Mucosa of descending colon (tissue), 3 donors: ENCODE measurements around the gene SNX15. TPM values are rescaled to one million over a fixed set of nuclear protein-coding genes. Genes with fewer than 3 reads are reported as not detected.

Experiments used
- ATAC-seq: fragments of 200-7000 bp; cut with Tn5 transposase; one replicate; pipeline ENCODE4 v1.9.1; 2020; ENCODE audit warnings: mild to moderate bottlenecking, moderate library complexity
- DNase-seq, 3 donors: peaks; one replicate each; pipeline ENCODE4 v3.0.0-alpha.2; 2020
- H3K36me3 ChIP-seq: fragments of 200-600 bp; one replicate; pipeline ENCODE4 v1.8.0; 2021; ENCODE audit warnings: low read depth, mild to moderate bottlenecking
- H3K4me1 ChIP-seq: fragments of 200-600 bp; one replicate; pipeline ENCODE4 v1.8.0; 2021; ENCODE audit warnings: low read depth, mild to moderate bottlenecking
- H3K4me3 ChIP-seq: fragments of 200-600 bp; one replicate; pipeline ENCODE4 v1.8.0; 2021; ENCODE audit warnings: mild to moderate bottlenecking
- H3K9me3 ChIP-seq: fragments of 200-600 bp; one replicate; pipeline ENCODE4 v1.8.0; 2021; ENCODE audit warnings: mild to moderate bottlenecking
- CTCF ChIP-seq: fragments of 200-600 bp; IDR thresholded peaks from one replicate; pipeline ENCODE4 v1.8.0; 2022; ENCODE audit warnings: antibody characterized with exemption, mild to moderate bottlenecking
- intact Hi-C, 2 donors: fragments of 100-400 bp; cut with DNase I in 1 of 2; cut with micrococcal nuclease in 1 of 2; formaldehyde crosslinking; loops; one replicate each; pipeline versions ENCODE4 v1.11.0 to v1.11.1; 2022; cut with DNase I, micrococcal nuclease
- total RNA-seq, 3 donors: library from RNA; stranded (reverse); fragmentation: NEBNext Ultra II Directional in 2 of 3; extraction: Animal tissue kit (Norgen Biotek cat#: 25700) in 2 of 3; gene quantifications; one replicate each; pipeline versions ENCODE4 v1.2.1 to v1.2.4, GENCODE V29; 2021 to 2023
- donor health status: DM: no; HTN: no; CAD: no; lungs with moderate emphysema.
- donor health status: DM: no; HTN: no; CAD: no.
- donor health status: DM: no; HTN: yes; CAD: no.

The SNX15 gene
- total RNA-seq, 3 donors from 2014 or later = 28.5 to 46.6 (median 42.8) TPM

- intact Hi-C loops = no loop called here
- Histone ChIP-seq H3K9me3 (no peaks in the 10 kb centered on the region), H3K4me1 (peaks cover 9% of the 10 kb centered on the region), H3K4me3 (no peak overlapping the region), H3K36me3 (no peaks in the 10 kb centered on the region)
- ATAC-seq = no peak
- DNase-seq = no peak
- TF ChIP-seq CTCF = no peak
Observed at GRCh38 chr11:65058012-65058411, 30.8 kb downstream of the SNX15 start.

- Histone ChIP-seq H3K4me1 (peaks cover 9% of the 10 kb centered on the region), H3K4me3 (no peak within 1 kb of the TSS), H3K9me3 (no peaks in the 10 kb centered on the region), H3K36me3 (no peaks in the 10 kb centered on the region)
- peak; percentile 65 for ATAC-seq
- no peak for TF ChIP-seq CTCF
- peak in 2 of 3 donors; percentile 61 to 66 for DNase-seq
- intact Hi-C loops = no loop called here
Observed at GRCh38 chr11:65058419-65059054, 31.3 kb downstream of the SNX15 start, which contains the start of gene NAALADL1. Gene NAALADL1 (minus strand): TSS chr11:65058553. CDS start chr11:65058521, 32 bp downstream.

GRCh38 chr11:65059523-65059922 is 32.3 kb downstream of the SNX15 start:
- H3K4me1 ChIP-seq = peaks cover 9% of the 10 kb centered on the region
- intact Hi-C loops = no loop called here
- TF ChIP-seq CTCF = no peak
- H3K36me3 ChIP-seq = no peaks in the 10 kb centered on the region
- no peaks in the 10 kb centered on the region for H3K9me3 ChIP-seq
- DNase-seq = no peak
- H3K4me3 ChIP-seq = no peak overlapping the region
- ATAC-seq = no peak

- no peak overlapping the region for H3K4me3 ChIP-seq
- intact Hi-C loops = no loop called here
- DNase-seq = peak in 1 of 3 donors; percentile 40
- TF ChIP-seq CTCF = no peak
- peaks cover 9% of the 10 kb centered on the region for H3K4me1 ChIP-seq
- no peaks in the 10 kb centered on the region for H3K9me3 ChIP-seq
- peak; percentile 78 for ATAC-seq
- H3K36me3 ChIP-seq = no peaks in the 10 kb centered on the region
Observed at GRCh38 chr11:65059959-65060824, 33.0 kb downstream of the SNX15 start.

- TF ChIP-seq CTCF = no peak
- no peak for DNase-seq
- no peak overlapping the region for H3K4me3 ChIP-seq
- intact Hi-C loops = no loop called here
- no peaks in the 10 kb centered on the region for H3K9me3 ChIP-seq
- ATAC-seq = no peak
- H3K4me1 ChIP-seq = peaks cover 9% of the 10 kb centered on the region
- H3K36me3 ChIP-seq = no peaks in the 10 kb centered on the region
Observed at GRCh38 chr11:65060913-65061408, 33.7 kb downstream of the SNX15 start.
